GM21619 (cell line): ENCODE measurements around the gene VWA3B.
"Not testable (repeated sequence)": the region's sequence is repeated elsewhere in the genome, so short reads cannot be mapped to it uniquely, and the experiment has no call there.

Source experiments
- ATAC-seq: cut with Tn5 transposase; IDR thresholded peaks from one replicate; pipeline ENCODE4 v1.9.1; 2021; ENCODE audit not compliant: unreplicated experiment

The VWA3B gene

GRCh38 chr2:98084869-98085238 lies 2.1 kb upstream of the VWA3B start:
- ATAC-seq = no peak

DNA sequence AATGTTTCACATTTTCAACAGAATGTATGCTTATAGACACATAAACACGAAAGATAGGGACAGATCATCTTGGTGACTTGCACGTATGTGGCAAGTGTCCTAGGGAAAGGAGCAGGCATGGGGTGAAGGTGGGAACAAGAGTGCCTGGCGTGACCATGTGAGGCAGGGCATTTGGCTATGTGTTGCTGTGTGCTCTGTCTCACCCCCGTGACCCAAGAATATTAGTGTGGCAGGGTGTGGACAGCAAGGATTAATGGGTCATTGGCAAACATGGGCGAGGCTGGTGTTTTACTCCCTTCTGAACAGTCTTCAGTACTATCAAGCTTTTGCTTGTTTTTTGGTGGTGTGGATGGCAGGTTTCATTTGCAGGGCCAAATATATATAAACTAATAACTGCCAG lies 1.3 kb upstream of the VWA3B start:
- ATAC-seq = no peak

DNA sequence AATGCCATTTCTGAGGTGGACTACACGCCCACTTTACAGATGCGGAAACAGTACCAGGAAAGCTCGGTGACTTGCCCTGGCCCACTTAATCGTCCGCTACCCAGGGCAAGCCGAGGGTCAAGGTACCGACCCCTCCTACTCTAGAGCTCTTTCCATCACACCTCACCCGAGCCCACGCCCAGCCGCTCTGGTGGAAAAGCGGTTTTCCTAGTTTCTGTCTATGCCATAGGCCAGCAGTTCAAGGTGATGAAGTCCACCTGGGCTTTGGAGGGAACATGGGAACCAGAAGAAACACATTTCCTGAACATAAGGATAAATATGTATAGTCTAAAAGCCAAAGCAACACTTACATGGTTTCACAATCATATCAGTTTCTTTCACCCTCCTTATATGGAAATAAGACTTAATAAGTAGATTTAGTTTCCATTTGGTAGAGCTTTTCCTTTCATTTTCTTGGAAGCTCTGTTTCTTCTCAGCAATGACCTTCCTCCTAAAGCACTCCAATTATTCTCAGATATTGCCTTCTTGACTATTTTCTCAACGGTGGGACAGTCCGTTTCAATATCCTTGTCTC lies 567 bp downstream of the VWA3B start:
- no peak for ATAC-seq

DNA sequence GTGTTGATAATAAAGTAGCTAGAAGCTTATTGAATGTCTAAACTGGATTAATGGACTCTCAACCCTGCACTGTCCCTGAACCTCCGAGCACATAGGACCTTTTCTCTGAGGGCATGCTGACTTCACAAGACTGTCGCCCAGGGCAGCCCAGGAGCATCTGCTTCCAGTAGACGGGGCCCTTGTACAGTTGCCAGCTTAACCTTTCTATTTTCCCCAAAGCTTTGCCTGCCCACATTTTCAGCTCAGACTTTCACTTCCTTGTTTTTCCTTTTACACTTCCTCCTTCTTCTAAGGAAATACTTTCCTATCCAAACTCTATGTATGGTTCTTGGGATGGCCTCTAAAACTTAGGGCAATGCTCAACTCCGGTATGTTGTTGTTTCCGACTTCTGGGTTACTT lies 1.3 kb downstream of the VWA3B start:
- no peak for ATAC-seq

GRCh38 chr2:98089941-98090340 lies 3.0 kb downstream of the VWA3B start:
- no peak for ATAC-seq

GRCh38 chr2:98090951-98091350 lies 4.0 kb downstream of the VWA3B start:
- ATAC-seq = no peak

DNA sequence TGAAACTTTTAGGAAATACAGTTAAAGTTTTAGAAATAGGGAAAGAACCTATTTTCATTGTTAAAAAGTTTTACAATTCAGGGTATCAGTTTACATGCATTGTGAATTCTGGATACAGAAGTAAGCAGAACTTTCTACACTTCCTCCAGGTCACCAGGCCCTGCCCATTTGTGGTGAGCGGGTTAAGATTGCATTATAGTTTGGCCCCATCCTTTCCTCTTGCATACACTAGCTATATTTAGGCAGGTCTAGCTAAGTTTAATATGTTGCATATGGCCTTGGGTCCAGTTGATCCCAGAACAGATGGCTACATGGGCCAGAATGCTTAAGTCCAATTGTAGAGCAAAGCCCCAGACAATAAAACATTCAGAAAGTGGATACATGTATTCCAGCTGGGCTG lies 4.8 kb downstream of the VWA3B start:
- ATAC-seq = no peak

DNA sequence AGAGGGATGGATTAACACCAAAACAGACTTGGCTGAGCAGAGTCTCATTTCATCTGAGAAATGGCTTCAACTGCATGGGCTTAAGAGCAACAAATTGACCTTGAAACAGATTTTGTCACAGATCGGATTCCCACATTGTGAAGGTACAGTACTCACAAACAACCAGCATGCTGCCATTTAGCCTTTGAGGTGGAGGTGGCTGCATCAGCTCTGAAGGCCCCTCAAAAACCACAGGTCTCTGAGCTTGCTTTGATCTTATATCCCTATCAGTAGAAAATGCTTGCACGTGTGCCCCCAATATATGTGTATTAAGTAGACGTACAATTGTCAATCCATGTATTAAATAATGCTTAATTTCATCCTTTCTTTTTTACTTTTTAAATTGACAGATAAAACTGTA lies 6.2 kb downstream of the VWA3B start:
- no peak for ATAC-seq

DNA sequence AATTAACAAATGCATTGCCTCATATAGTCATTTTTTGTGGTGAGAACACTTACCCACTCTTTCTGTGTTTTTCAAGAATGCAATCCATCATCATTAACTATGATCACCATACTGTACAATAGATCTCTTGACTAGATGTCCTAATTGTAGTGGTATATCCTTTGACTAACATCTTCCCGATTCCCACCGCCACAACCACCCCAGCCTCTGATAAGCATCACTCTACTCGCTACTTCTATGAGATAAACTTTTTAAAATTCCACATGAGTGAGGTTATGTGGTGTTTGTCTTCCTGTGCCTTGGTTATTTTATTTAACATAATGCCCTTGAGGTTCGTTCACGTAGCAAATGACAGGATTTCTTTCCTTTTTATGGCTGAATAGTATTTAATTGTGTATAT lies 6.6 kb downstream of the VWA3B start:
- no peak for ATAC-seq

- no peak for ATAC-seq
Observed at GRCh38 chr2:98099939-98100743, 13.2 kb downstream of the VWA3B start.

DNA sequence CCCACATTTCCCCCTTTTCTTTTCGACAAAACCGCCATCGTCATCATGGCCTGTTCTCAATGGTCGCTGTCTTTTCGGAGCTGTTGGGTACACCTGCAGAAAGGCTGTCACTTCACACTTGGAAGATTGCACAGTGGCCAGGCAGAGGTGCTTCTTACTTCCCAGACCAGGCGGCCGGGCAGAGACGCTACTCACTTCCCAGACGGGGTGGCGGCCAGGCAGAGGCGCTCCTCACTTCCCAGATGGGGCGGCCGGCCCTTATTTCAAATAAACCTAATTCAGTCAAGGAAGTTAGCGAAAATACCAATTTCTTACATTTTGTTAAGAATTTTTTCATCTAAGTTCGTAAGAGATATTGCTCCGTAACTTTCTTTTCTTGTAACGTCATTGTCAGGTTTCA lies 15.3 kb downstream of the VWA3B start:
- ATAC-seq = not testable (repeated sequence)

DNA sequence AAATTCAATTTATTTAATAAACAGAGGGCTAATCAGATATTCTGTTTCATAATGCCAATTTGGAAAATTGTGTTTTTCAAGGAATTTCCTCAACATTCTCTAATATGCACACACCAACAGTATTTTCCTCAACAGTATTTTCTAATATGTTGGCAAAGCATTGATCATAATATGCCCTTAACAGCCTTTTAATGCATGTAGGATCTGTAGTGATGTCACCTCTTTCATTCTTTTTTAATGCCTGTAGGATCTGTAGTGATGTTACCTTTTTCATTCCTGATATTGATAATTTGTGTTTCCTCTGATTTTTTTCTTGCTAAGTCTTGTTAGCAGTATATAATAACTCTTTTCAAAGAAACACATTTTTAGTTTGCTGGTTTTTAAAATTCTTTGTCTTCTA lies 15.9 kb downstream of the VWA3B start:
- ATAC-seq = no peak

- ATAC-seq = no peak
Observed at GRCh38 chr2:98108110-98108509, 21.1 kb downstream of the VWA3B start.

DNA sequence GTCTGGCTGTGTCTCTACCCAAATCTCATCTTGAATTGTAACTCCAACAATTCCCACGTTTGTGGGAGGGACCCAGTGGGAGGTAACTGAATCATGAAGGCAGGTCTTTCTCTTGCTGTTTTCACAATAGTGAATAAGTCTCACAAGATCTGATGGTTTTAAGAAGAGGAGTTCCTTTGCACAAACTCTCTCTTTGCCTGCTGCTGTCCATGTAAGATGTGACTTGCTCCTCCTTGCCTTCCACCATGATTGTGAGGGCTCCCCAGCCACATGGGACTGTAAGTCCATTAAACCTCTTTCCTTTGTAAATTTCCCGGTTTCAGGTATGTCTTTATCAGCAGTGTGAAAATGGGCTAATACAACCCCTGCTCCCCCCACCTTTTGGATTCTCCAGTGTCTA lies 23.8 kb downstream of the VWA3B start:
- no peak for ATAC-seq

DNA sequence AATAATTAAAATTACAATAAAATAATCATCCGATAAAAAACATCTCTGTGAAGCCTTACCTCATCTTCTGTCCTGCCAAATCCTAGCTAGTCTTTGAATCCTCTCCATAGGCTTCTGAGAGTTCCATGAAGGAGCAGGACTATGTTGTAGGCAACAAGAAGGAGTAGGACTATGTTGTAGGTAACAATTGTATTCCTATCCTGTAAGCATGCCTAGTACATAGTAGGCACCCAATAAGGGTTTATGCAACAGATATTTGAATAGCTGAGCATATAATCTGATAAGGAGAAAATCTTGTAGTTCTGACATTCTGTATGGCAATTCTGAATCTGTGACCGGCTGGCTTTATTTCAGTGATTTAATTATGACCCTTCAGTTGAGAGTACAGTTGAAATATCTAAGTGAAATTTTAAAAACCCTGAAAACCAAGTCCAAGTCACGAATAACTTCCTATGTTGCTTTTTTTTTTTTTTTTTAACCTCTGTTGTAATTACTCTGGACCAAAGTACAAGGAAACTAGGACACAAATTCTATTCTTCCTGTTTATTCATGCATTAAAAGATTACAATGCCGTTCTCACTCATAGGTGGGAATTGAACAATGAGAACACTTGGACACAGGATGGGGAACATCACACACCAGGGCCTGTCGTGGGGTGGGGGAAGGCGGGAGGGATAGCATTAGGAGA lies 27.8 kb downstream of the VWA3B start:
- no peak for ATAC-seq

DNA sequence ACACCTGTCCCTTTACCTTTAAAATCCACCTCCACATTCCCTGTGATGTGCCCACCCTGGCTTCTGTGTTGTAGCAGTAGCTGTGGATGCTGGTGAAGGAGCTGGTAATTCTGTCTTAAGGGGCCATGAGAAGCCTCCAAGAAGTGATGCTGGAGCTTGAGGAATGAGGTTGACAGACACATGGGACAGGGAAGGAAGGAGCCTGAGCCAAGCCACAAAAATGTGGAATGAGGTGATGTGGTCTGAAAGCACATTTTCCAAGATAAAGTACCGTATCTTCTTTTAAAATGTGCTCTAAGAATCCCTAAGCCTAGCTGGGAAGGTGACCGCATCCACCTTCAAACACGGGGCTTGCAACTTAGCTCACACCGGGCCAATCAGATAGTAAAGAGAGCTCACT lies 31.2 kb downstream of the VWA3B start:
- no peak for ATAC-seq

GRCh38 chr2:98118852-98119251 lies 31.9 kb downstream of the VWA3B start:
- no peak for ATAC-seq

- no peak for ATAC-seq
Observed at GRCh38 chr2:98121149-98121548, 34.2 kb downstream of the VWA3B start.

- no peak for ATAC-seq
Observed at GRCh38 chr2:98122524-98122923, 35.6 kb downstream of the VWA3B start.

DNA sequence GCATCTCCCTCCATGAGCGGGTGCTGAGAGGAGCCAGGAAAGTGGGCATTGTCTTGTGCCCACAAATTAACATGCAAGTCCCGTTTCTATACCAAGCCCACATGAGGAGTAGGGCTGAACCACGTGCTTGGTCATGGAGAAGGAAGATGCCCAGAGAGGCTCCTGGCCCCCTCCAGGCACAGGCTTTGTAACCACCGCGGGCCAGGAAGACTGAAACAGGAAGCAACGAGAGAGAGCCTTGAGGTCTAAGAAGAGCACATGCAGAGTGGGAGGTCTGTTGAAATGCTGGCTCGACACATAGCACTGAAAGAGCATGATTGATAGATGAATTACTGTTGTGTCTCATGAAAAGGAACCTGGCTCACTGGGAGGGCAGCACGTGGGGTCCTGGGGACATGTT lies 36.3 kb downstream of the VWA3B start:
- no peak for ATAC-seq

DNA sequence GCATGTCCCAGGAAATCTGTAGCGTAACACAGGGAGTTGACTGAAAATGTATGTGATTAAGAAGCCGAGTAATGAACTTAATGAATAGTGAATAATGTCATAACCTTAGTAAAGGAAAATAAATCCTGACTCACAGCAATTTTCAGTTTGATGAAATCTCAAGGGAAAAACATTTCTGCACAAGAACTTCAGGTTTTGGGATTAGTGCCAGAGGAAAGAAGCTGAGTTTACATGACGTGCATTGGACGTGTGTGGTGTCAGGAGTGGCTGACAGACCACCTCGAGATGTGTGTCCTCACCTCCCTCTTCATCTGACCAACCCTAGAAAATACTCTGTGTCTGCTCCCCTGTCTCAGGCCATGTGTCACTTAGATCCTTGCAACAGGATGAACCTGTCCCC lies 39.1 kb downstream of the VWA3B start:
- no peak for ATAC-seq

GRCh38 chr2:98127229-98127989 lies 40.4 kb downstream of the VWA3B start:
- ATAC-seq = no peak
